Dermis blood vessel endothelial cell (primary cell): Measurements from ENCODE around the gene SMYD2. TPM values are rescaled to one million over a fixed set of nuclear protein-coding genes. Genes with fewer than 3 reads are reported as not detected.

Experiments
- DNase-seq: peaks from one replicate; pipeline ENCODE4 v3.0.0; 2010
- total RNA-seq: library from RNA; depleted of rRNA; stranded (reverse); fragments of >200 nt; gene quantifications from 2 replicates; pipeline ENCODE4 v1.2.3, GENCODE V29; 2014

The SMYD2 gene
- total RNA-seq, 1 donor from 2014 or later = 160 TPM

GRCh38 chr1:214303141-214303930 lies 22.4 kb downstream of the SMYD2 start:
- DNase-seq = no peak

GRCh38 chr1:214305164-214305751 lies 24.3 kb downstream of the SMYD2 start:
- DNase-seq = no peak

- no peak for DNase-seq
Observed at GRCh38 chr1:214306269-214306668, 25.3 kb downstream of the SMYD2 start.

GRCh38 chr1:214310010-214310409 lies 29.1 kb downstream of the SMYD2 start:
- no peak for DNase-seq

GRCh38 chr1:214310777-214311690 lies 30.1 kb downstream of the SMYD2 start:
- no peak for DNase-seq

- no peak for DNase-seq
Observed at GRCh38 chr1:214312530-214313051, 31.6 kb downstream of the SMYD2 start.

- DNase-seq = no peak
Observed at GRCh38 chr1:214314178-214314843, 33.4 kb downstream of the SMYD2 start.

- no peak for DNase-seq
Observed at GRCh38 chr1:214316593-214316992, 35.6 kb downstream of the SMYD2 start.

GRCh38 chr1:214317300-214317699 lies 36.3 kb downstream of the SMYD2 start:
- no peak for DNase-seq

GRCh38 chr1:214317734-214318133 lies 36.8 kb downstream of the SMYD2 start:
- no peak for DNase-seq

GRCh38 chr1:214318356-214318755 lies 37.4 kb downstream of the SMYD2 start:
- no peak for DNase-seq

GRCh38 chr1:214318956-214319736 lies 38.2 kb downstream of the SMYD2 start:
- no peak for DNase-seq

GRCh38 chr1:214319938-214320337 lies 39.0 kb downstream of the SMYD2 start:
- DNase-seq = no peak

GRCh38 chr1:214321705-214322453 lies 40.9 kb downstream of the SMYD2 start:
- DNase-seq = no peak

GRCh38 chr1:214324896-214325800 lies 44.2 kb downstream of the SMYD2 start:
- DNase-seq = no peak

GRCh38 chr1:214326406-214326805 lies 45.4 kb downstream of the SMYD2 start:
- DNase-seq = no peak

- DNase-seq = peak; percentile 33
Observed at GRCh38 chr1:214327514-214327913, 46.6 kb downstream of the SMYD2 start.

- DNase-seq = peak; percentile 90
Observed at GRCh38 chr1:214328770-214329469, 48.0 kb downstream of the SMYD2 start.
